GM20431 (cell line): Measurements from ENCODE around the gene GRK5.

Experiments used
- in situ Hi-C: fragments of 300-500 bp; cut with MseI, MboI; formaldehyde crosslinking; loops from one replicate; pipeline ENCODE4 v1.15.0; 2020; ENCODE audit warnings: low sequenced_read_pairs; ENCODE audit not compliant: unreplicated experiment

The GRK5 gene

DNA sequence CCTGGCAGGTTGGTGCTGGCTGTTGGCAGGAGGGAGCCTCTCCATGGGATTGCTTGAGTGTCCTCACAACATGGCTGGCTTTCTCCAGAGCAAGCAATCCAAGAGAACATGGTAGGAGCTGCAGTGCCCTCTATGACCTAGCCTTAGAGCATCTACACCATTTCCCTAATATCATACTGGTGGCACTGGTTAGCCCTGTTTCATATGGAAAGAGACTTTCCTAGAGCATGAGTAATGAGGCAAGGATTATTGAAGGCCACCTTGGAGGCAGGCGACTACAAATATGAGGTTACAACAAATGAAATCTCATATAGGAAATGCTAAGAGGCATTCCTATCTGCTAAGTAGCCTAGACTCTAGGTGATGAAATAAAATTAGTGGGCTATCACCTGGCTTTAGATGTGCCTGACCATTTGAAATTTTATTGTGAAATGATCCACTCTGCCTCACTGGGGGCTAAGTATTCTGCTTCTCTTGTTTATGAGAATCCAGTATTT lies 181.5 kb downstream of the GRK5 start:
- in situ Hi-C loops: no loop called here

GRCh38 chr10:119391440-119392251 lies 184.3 kb downstream of the GRK5 start:
- in situ Hi-C loops: no loop called here

DNA sequence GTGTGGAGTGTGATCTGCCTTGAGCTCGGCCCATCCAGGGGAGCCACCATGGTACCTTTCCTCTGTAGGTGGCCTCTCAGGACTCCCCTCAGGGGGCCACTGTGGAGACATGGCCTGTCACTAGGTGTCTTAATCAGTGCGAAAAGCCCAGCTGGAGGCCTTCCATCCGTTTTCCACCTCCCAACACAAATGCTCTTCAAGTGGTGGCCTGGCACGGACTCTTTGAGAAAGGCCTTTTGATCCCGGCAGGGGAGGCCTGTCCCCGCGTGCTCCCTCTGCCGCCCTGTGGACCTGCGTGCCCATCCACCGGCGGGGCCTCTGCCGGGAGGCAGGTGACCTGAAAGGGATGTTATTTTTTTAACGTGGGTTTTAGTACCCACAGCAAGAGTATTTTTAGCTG lies 185.6 kb downstream of the GRK5 start:
- in situ Hi-C loops: no loop called here

DNA sequence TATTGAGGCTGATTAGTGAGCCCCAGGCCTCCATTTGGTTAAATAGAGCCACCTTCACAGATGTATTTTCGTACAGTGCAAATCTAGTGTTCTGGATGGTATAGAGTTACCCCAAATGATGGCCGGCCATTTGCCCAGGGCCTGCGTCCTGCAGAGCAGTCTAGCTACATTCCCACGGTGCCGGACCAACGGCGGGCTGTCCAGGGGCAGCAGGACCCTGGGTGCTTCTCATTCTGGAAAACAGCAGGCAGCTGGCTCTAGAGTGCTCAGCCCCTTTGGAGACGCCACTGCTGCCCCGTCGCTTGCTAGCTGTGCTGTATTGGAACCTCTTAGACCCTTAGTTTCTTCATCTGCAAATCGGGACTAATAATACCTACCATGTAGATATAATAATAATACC lies 186.1 kb downstream of the GRK5 start:
- in situ Hi-C loops: no loop called here

- in situ Hi-C loops: no loop called here
Observed at GRCh38 chr10:119393845-119394244, 186.5 kb downstream of the GRK5 start.

DNA sequence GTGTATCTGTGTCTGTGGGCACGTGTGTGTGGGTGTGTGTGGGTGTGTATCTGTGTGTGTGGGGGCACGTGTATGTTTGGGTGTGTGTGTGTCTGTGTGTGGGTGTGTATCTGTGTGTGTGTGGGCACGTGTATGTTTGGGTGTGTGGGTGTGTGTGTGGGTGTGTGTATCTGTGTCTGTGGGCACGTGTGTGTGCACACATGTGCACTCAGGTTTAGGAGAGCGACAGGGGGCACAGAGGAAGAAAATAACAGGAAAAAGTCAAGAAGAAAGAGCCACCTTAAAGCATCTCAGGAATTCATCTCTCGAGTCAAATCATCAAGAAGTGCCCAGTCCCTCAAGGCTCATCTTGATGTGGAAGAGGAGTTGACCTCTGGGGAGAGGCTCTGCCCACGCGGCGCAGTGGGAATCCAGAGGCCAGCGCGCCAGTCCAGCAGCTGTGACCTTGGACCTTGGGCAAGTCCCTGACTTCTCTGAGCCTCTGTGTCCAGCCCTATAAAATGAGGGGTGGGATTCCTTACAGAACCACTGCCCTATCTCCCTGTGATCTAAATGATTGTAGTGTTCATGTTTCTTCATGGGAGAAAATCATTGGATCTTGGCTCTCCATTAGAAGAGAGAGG lies 187.4 kb downstream of the GRK5 start:
- in situ Hi-C loops: no loop called here

DNA sequence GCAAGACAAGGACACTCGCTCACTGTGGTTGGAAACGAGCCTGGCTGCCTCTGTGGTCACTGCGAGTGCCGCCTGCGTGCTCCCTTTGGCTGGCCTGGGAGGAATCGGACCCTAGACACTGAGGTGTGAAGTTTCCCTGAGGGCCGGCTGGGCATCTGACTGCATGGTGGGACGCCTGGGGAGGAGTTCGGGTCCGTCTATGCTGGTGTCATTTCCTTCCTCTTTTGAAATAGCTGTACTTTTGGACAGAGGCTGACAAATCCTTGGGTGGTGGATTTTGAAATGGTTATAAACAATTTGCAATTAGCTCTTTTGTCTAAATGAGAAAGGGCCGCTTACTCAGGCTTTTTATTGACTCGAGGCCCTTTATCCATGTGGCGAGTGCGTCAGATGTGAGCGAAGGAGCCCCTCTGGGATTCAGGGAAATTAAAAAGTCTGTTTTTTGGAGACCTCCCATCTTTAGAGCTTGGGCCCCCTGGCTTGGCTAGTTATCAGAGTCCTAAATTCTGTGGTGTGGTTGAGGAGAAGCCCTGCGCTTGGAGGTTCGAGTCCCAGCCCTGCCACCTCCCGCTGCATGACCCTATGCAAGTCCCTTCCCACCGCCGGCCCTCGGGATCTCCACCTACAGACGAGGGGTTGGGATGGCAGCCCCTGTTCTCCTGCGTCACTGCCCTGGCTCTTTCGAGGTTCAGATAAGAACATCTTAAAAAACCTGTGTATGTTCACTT lies 188.1 kb downstream of the GRK5 start:
- in situ Hi-C loops: no loop called here

DNA sequence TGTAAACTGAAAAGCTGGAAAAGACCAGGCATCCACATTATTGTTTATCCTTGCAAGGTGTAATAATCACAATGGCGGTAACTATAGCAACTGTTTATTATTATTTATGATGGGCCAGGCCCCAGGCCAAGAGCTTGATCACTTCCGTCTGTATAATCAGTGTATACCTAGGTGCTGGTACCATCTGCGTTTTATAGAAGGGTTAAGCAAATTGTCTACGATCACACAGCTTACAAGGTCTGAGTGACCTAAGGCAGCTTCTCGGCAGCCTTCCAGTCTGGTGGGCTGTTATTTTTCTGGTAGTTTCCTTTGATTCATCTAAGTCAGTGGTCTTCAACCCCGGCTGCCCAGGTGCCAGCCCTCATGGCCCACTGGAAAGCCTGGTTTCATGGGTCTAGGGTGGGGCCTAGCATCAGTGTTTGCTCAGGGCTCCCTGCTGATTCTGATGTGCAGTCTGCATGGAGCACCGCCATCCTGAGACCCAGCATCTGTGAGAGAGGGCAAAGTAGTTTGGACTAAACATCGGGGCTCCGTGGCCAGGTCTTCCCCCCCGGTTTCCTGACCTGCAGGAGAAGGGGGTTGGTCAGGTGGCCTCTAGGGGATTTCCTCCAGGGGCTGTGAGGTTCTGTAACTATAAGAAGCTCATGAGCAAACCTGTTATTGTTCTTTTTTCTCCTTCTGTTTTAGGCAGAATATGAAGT lies 188.8 kb downstream of the GRK5 start:
- in situ Hi-C loops: no loop called here

DNA sequence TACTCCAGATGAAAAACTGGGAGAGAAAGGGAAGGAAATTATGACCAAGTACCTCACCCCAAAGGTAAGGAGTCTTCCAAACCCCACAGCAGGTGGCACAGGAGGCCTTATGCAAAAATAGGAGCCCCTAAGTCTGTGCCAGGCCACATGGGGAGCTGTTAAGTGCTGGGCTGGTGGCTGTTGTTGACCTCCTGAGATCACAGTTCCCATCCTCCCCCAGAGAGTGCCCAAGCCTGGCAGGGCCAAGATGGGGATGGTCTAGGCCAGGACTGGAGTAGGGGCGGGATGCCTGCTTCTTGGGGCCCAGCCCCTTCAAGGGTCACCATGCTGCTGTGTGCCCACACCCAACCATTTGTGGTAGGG lies 189.3 kb downstream of the GRK5 start:
- in situ Hi-C loops: no loop called here

DNA sequence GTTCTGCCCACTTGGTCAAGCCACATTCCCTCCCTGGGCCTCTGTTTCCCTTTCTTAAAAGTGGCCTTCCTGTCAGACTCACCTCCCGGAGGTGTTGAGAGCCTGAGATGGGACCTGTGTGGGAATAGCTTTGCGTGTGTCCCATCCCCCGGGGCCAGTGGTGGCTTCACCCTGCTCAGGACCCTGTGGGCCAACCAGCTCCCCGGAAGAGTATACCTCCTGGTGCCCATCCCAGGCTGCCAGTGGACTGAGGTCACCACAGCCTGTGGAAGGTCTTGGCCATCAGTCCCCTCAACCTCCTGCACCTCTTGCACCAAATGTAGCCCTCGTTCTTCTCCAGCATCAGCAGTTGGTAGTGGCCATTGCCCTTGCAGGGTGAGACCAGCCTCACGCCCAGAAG lies 190.0 kb downstream of the GRK5 start:
- in situ Hi-C loops: no loop called here

GRCh38 chr10:119398996-119399395 lies 191.6 kb downstream of the GRK5 start:
- in situ Hi-C loops: no loop called here

GRCh38 chr10:119399466-119399865 lies 192.1 kb downstream of the GRK5 start:
- in situ Hi-C loops: no loop called here

DNA sequence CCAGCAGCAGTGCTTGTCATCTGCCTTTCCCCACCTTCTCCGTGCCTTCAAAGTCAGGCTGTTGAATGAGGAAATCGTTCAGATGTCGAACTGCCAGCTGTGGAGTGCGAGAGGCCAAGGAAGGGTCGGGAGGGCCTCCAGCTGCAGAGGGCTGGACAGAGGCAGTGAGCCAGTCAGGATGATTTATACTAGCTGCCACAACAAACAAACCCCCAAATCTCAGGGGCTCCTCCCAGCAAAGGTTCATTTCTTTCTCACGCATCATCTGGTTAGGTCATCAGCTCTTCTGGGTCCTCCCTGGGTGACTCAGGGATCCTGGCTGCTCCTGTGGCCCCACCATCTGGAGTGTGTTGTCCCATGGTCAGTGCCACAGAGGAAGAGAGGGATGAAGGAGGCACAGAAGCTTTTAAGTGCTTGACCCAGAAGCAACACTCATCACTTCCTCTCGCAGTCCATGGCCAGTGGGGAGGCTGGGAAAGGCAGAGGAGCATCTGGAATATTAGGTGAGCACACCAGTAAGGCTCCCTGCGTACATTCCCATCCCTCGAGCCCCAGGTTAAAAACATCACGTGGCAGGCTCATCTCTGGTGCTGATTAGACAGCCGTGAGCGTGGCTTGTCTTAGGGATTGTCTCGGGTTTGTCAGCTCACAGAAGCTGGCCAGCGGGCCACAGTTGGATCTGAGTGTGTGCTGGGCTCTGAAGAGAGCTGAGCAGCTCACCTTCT lies 194.5 kb downstream of the GRK5 start:
- in situ Hi-C loops: no loop called here

DNA sequence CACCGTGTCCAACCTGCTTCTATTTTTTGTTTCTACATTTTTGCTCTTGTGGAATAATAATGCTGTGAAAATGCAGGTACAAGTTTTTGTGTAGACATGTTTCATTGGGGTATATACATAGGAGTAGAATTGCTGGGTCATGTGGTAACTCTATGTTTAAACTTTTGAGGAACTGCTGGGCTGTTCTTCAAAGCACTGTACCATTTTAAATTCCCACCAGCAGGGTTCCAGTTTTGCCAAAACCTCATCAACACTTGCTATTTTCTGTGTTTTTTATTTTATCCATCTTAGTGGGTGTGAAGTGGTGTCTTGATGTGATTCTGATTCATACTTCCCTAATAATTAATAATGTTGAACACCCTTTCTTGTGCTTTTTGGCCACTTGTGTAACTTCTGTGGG lies 196.6 kb downstream of the GRK5 start:
- in situ Hi-C loops: no loop called here

DNA sequence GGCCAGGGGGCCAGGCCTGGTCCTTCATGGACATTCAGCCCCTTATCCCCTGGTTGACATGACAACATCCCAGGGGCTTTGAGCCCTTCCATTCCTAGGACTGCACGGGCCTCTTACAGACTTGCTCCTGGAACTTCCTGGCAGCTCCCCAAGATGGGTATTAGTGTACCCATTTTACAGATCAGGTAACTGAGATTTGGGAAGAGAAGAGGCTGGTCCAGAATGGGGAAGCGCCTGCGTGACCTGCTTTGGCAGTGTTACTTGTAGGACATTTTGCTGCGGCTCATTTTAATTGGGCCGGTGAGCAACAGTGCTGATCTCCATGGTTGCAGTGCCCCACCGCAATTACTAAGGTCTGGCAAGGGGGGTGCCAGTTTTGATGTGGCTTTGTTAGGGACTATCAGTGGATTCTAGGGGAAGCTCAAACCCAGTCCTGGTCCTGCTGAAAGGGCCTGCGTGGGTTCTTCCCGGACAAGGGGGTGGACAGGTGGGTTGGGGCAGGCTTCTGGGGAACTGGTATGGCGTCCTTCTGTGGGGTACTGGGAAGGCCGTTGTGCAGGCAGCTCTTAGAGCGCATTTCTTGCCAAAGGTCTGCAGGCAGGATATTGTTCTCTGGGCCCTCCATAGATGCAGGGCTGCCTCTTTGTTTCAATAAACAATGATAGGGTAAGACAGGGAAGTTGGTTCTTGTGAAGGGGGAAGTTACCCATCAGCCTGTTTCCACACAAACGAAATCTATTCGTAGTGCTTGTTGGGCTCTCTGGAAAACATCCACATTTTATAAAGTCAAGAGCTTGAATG lies 197.5 kb downstream of the GRK5 start:
- in situ Hi-C loops: no loop called here

DNA sequence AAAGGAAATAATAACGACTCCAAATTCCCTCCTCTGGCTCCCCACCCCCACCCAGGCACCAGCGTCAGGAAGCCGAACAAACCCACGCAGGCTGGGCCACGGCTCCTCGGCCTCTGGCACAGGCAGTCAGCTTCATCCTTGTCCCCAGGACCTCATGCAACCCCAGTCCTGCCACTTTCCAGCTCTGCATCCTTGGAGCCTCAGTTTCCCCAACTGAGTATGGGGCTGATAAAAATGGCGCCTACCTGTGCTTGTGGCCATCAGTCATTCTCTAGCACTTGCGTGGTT lies 198.1 kb downstream of the GRK5 start:
- in situ Hi-C loops: no loop called here

DNA sequence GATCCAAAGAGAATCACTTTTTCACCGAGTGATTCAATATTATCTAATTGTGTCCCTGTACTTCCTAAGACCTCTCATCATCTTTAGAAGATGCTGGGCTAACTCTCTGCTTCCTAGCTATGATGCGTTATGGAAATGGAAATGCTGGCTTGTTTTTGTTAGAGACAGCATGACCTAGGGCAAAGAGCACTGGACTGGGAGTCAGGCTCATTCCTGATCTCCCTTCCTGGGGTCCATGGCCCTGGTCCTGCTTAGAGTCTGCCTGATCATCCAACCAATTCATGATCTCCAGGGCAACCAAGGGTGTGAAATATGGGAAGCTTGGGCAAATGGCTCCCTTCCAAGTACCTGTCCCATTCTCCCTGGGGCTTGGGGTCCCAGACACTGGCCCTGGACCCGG lies 198.8 kb downstream of the GRK5 start:
- in situ Hi-C loops: no loop called here

GRCh38 chr10:119406601-119407253 lies 199.4 kb downstream of the GRK5 start:
- in situ Hi-C loops: no loop called here

DNA sequence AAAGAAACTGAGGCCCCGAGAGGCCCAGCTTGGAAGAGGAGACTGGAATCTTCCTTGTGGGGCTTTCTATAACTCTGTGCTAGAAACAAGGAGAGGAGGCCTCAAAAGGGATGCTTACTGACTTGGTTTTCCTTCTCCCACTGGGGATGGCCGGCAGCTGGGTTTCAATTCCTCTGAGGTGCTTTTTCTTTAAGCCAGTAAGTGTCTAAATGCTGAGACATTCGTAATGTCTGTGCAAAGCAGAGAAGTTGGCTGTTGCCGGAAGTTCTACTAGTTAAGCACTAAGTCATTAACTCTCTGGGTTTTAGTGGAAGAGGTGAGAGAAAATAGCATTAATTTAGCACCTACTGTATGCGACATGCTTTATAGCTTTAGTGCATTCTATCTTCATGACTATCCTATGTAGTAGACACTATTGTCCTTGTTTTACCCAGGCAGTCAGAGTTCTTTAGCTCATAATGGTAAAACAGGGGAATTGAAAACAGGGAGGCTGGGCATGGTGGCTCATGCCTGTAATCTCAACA lies 199.9 kb downstream of the GRK5 start:
- in situ Hi-C loops: no loop called here
